SK-N-SH (cell line): ENCODE results near the gene RIC3. TPM values are rescaled to one million over a fixed set of nuclear protein-coding genes. Genes with fewer than 3 reads are reported as not detected.

Experiments used
- CTCF ChIA-PET: fragments of 300-600, 350-600 bp; formaldehyde crosslinking; extraction: SDS; loops from one replicate; lab custom pipeline; 2021; lab: Yijun Ruan, JAX
- POLR2A ChIA-PET: fragments of 350-600 bp; sonication (Branson Sonifier 250); formaldehyde crosslinking; extraction: SDS; loops from one replicate; lab custom pipeline; 2020; ENCODE audit warnings: antibody characterized with exemption, inconsistent platforms; lab: Yijun Ruan, JAX
- DNase-seq: peaks from one replicate; pipeline ENCODE4 v3.0.0; 2012
- H2AFZ ChIP-seq: fragments of 200-600 bp; sonication (generic); 2 replicates; pipeline ENCODE4 v1.8.1; 2016; ENCODE audit warnings: antibody characterized with exemption, mild to moderate bottlenecking, low read depth
- H3F3A ChIP-seq: fragments of 200-600 bp; sonication (generic); replicated peaks from 2 replicates; pipeline ENCODE3; 2016; ENCODE audit warnings: antibody characterized with exemption, mild to moderate bottlenecking; ENCODE audit not compliant: insufficient read depth
- H3K27ac ChIP-seq, 2 experiments: fragments of 200-500 bp in 1 of 2; fragments of 200-600 bp in 1 of 2; sonication (Bioruptor generic) in 1 of 2; sonication (generic), shearing (Covaris generic) in 1 of 2; 2 replicates each; pipeline versions ENCODE4 v1.5.1 to v1.6.1; 2014 to 2016; ENCODE audit warnings: low read depth in 2 of 2, inconsistent platforms in 1 of 2, low read length in 1 of 2, mild to moderate bottlenecking in 1 of 2, mixed read lengths in 1 of 2
- H3K27me3 ChIP-seq: fragments of 200-600 bp; sonication (generic), shearing (Covaris generic); 2 replicates; pipeline ENCODE4 v1.6.1; 2016; ENCODE audit warnings: mixed run types; ENCODE audit not compliant: insufficient read depth
- H3K36me3 ChIP-seq, 2 experiments: fragments of 200-500 bp in 1 of 2; fragments of 200-600 bp in 1 of 2; sonication (Bioruptor generic) in 1 of 2; sonication (generic) in 1 of 2; replicated peaks in 1 of 2; 2 replicates each; pipeline versions ENCODE3 to v1.5.1; 2014 to 2016; ENCODE audit warnings: low read length in 1 of 2, mild to moderate bottlenecking in 1 of 2; ENCODE audit not compliant: insufficient read depth in 2 of 2, control insufficient read depth in 1 of 2
- H3K4me1 ChIP-seq, 2 experiments: fragments of 200-500 bp in 1 of 2; fragments of 200-600 bp in 1 of 2; sonication (Bioruptor generic) in 1 of 2; sonication (generic), shearing (Covaris generic) in 1 of 2; 2 replicates each; pipeline versions ENCODE4 v1.5.1 to v1.6.1; 2014 to 2016; ENCODE audit warnings: low read depth in 1 of 2, low read length in 1 of 2, mixed run types in 1 of 2; ENCODE audit not compliant: insufficient read depth in 2 of 2, control insufficient read depth in 1 of 2
- H3K4me2 ChIP-seq: fragments of 200-600 bp; sonication (generic), shearing (Covaris generic); 2 replicates; pipeline ENCODE4 v1.6.1; 2017; ENCODE audit warnings: mixed run types
- H3K4me3 ChIP-seq, 2 experiments: fragments of 200-500 bp in 1 of 2; fragments of 200-600 bp in 1 of 2; sonication (Bioruptor generic) in 1 of 2; sonication (generic), shearing (Covaris generic) in 1 of 2; 2 replicates each; pipeline versions ENCODE4 v1.5.1 to v1.8.1; 2014 to 2016; ENCODE audit warnings: low read depth in 2 of 2, inconsistent platforms in 1 of 2, low read length in 1 of 2, mild to moderate bottlenecking in 1 of 2, mixed read lengths in 1 of 2, moderate library complexity in 1 of 2
- H3K79me2 ChIP-seq: fragments of 200-600 bp; sonication (generic); 2 replicates; pipeline ENCODE4 v1.8.1; 2017; ENCODE audit warnings: mild to moderate bottlenecking; ENCODE audit not compliant: insufficient read depth
- H3K9ac ChIP-seq: fragments of 200-600 bp; sonication (generic); 2 replicates; pipeline ENCODE4 v1.6.1; 2017; ENCODE audit warnings: mixed run types
- H3K9me2 ChIP-seq: fragments of 200-600 bp; sonication (generic); 2 replicates; pipeline ENCODE4 v1.6.1; 2017; ENCODE audit warnings: mixed run types
- H3K9me3 ChIP-seq: fragments of 200-600 bp; sonication (generic); 2 replicates; pipeline ENCODE4 v1.6.1; 2017; ENCODE audit warnings: mixed run types, mild to moderate bottlenecking, moderate library complexity
- H4K20me1 ChIP-seq: fragments of 200-600 bp; sonication (generic); 2 replicates; pipeline ENCODE4 v1.6.1; 2017; ENCODE audit warnings: mild to moderate bottlenecking, mixed run types; ENCODE audit not compliant: insufficient read depth
- EZH2phosphoT487 ChIP-seq: fragments of 200-600 bp; sonication (generic); IDR thresholded peaks from 2 replicates; pipeline ENCODE4 v1.6.1; 2017; ENCODE audit warnings: low read depth, mixed run types, mild to moderate bottlenecking, antibody characterized with exemption, moderate library complexity, borderline replicate concordance
- FOXJ3 ChIP-seq: sonication (generic); formaldehyde crosslinking; IDR thresholded peaks from 2 replicates; pipeline ENCODE4 v1.5.1; 2020; ENCODE audit warnings: mild to moderate bottlenecking, missing genetic modification reagents
- GABPA ChIP-seq: IDR thresholded peaks from 2 replicates; pipeline ENCODE4 v1.4.0; 2012; ENCODE audit warnings: low read depth, mild to moderate bottlenecking
- GATA2 ChIP-seq: sonication (generic); formaldehyde crosslinking; IDR thresholded peaks from 2 replicates; pipeline ENCODE4 v1.5.0; 2020; ENCODE audit warnings: mild to moderate bottlenecking, missing genetic modification reagents
- IRF3 ChIP-seq: fragments of 150-350 bp; IDR thresholded peaks from 2 replicates; pipeline ENCODE4 v1.6.1; 2016; ENCODE audit warnings: mild to moderate bottlenecking, low read depth, low read length
- JUND ChIP-seq: IDR thresholded peaks from 2 replicates; pipeline ENCODE4 v1.4.0; 2012
- MAX ChIP-seq: IDR thresholded peaks from 2 replicates; pipeline ENCODE4 v1.4.0; 2012; ENCODE audit warnings: low read depth
- MEF2A ChIP-seq: IDR thresholded peaks from 2 replicates; pipeline ENCODE4 v1.4.0; 2012; ENCODE audit warnings: low read depth, borderline replicate concordance
- MXI1 ChIP-seq: IDR thresholded peaks from 2 replicates; pipeline ENCODE4 v1.6.1; 2012; ENCODE audit warnings: mild to moderate bottlenecking, low read depth, low read length, improper control_type of control experiment
- NFIC ChIP-seq: IDR thresholded peaks from 2 replicates; pipeline ENCODE4 v1.4.0; 2012; ENCODE audit warnings: borderline replicate concordance
- PBX3 ChIP-seq: IDR thresholded peaks from 2 replicates; pipeline ENCODE4; 2012
- POLR2AphosphoS5 ChIP-seq: IDR thresholded peaks from 2 replicates; pipeline ENCODE4 v1.6.1; 2012; ENCODE audit warnings: low read depth, low read length
- RCOR1 ChIP-seq: fragments of 150-350 bp; IDR thresholded peaks from 2 replicates; pipeline ENCODE4 v1.6.1; 2017; ENCODE audit warnings: antibody characterized with exemption, low read length
- RFX5 ChIP-seq: IDR thresholded peaks from 2 replicates; pipeline ENCODE4 v1.6.1; 2012; ENCODE audit warnings: mild to moderate bottlenecking, improper control_type of control experiment, low read length
- RXRA ChIP-seq: IDR thresholded peaks from 2 replicates; pipeline ENCODE4 v1.4.0; 2012; ENCODE audit warnings: low read depth, mild to moderate bottlenecking, borderline replicate concordance
- SMC3 ChIP-seq: IDR thresholded peaks from 2 replicates; pipeline ENCODE4 v1.6.1; 2012; ENCODE audit warnings: low read depth, low read length, improper control_type of control experiment
- TEAD4 ChIP-seq: IDR thresholded peaks from 2 replicates; pipeline ENCODE4 v1.4.0; 2012; ENCODE audit warnings: mild to moderate bottlenecking, borderline replicate concordance; ENCODE audit not compliant: insufficient read depth
- YY1 ChIP-seq: IDR thresholded peaks from 2 replicates; pipeline ENCODE4 v1.4.0; 2012; ENCODE audit warnings: low read depth, mild to moderate bottlenecking
- WGBS: methylation state at CpG from one replicate; pipeline ENCODE4 v1.1.6; 2017; ENCODE audit warnings: low lambda C conversion rate; 5-methylcytosine and 5-hydroxymethylcytosine counted together
- polyA plus RNA-seq, 3 experiments: library from polyadenylated mRNA; depleted of rRNA; stranded (reverse); fragments of >200 nt; gene quantifications; 2 replicates each; pipeline ENCODE4 v1.2.3, GENCODE V29; 2012

The RIC3 gene
- 0.54 and 1.2 TPM in 2 replicates for polyA plus RNA-seq (2012; rRNA removed)
- polyA plus RNA-seq (2012; cell fraction: cytosol; rRNA removed): 0.84 and 1.2 TPM in 2 replicates
- polyA plus RNA-seq (2012; cell fraction: nucleus; rRNA removed): 2.8 and 4.4 TPM in 2 replicates

- H3K9ac ChIP-seq: no peak within 1 kb of the TSS
- H4K20me1 ChIP-seq: no peaks in the 10 kb centered on the region
- 0 out of 2 replicates have a peak within 1 kb of the TSS, but pooled peaks have one; percentile 29 for H2AFZ ChIP-seq
- H3K4me1 ChIP-seq: peaks cover 0 to 2% of the 10 kb centered on the region in 2 experiments; a peak in 2 of 4 replicates
- peaks cover 26% of the 10 kb centered on the region for H3K27me3 ChIP-seq
- H3K9me2 ChIP-seq: no peaks in the 10 kb centered on the region; the same call in 1 of the 2 replicates
- CTCF ChIA-PET: interaction anchor here (0.6 to 3.9 kb wide), 11 partner anchors 8 to 398 kb away, joined by 3 to 15 read pairs (median 3); partner anchors contain the start of gene EIF3F
- peak within 1 kb of the TSS in 1 of 2 experiments; percentile 80; a peak in 2 of 4 replicates for H3K27ac ChIP-seq
- TF ChIP-seq FOXJ3 (CRISPR knock-in tag) (peak; percentile 68; the same call in 1 of the 2 replicates), MXI1 (peak; percentile 58; the same call in 1 of the 2 replicates), RCOR1 (no peak), SMC3 (no peak), GATA2 (peak; percentile 22; the same call in 1 of the 2 replicates), GABPA (peak; percentile 64)
- no peaks in the 10 kb centered on the region for H3F3A ChIP-seq
- no peaks in the 10 kb centered on the region for H3K79me2 ChIP-seq
- H3K36me3 ChIP-seq: no peaks in the 10 kb centered on the region
- H3K4me2 ChIP-seq: peak within 1 kb of the TSS; percentile 69
- no peaks in the 10 kb centered on the region for H3K9me3 ChIP-seq
- WGBS: 2% methylated on average over 37 of the region's 62 CpGs
- POLR2A ChIA-PET: interaction anchor here (0.7 kb wide), 1 partner anchor 109 kb away, joined by 3 read pairs; no protein-coding TSS in a partner anchor
- peak; percentile 74 for DNase-seq
- H3K4me3 ChIP-seq: peak within 1 kb of the TSS in 1 of 2 experiments; percentile 56; a peak in 2 of 4 replicates
Observed at GRCh38 chr11:8168485-8169257, at the start of gene RIC3. Gene RIC3 (minus strand): TSS chr11:8169025. CDS start chr11:8168989, 36 bp downstream.

GRCh38 chr11:8218409-8218808, 49.6 kb upstream of the RIC3 start:
- Histone ChIP-seq H3K4me2 (no peak overlapping the region), H3K36me3 (no peaks in the 10 kb centered on the region), H3K9ac (no peak overlapping the region), H4K20me1 (no peaks in the 10 kb centered on the region), H3K4me3 (no peak overlapping the region), H3K79me2 (no peaks in the 10 kb centered on the region), H3K9me2 (no peaks in the 10 kb centered on the region), H3K4me1 (peaks cover 0 to 20% of the 10 kb centered on the region in 2 experiments; a peak in 1 of 4 replicates), H2AFZ (no peak overlapping the region), H3K27me3 (no peaks in the 10 kb centered on the region; the same call in 1 of the 2 replicates), H3K9me3 (no peaks in the 10 kb centered on the region), H3F3A (no peaks in the 10 kb centered on the region), H3K27ac (no peak overlapping the region)
- 63% methylated on average over 2 of the region's 4 CpGs for WGBS
- no peak for DNase-seq
- POLR2A ChIA-PET: interaction anchor here (1.3 kb wide), 1 partner anchor 12 kb away, joined by 3 read pairs; no protein-coding TSS in a partner anchor
- TF ChIP-seq POLR2AphosphoS5: no peak
- CTCF ChIA-PET: interaction anchor here (1.2 to 19.6 kb wide), 6 partner anchors 11 to 140 kb away, joined by 3 to 604 read pairs (median 10); partner anchors contain the start of gene LMO1

- H3K36me3 ChIP-seq: no peaks in the 10 kb centered on the region
- no peaks in the 10 kb centered on the region for H3K79me2 ChIP-seq
- ChIA-PET CTCF (interaction anchor here (1.2 to 19.6 kb wide), 6 partner anchors 11 to 71 kb away, joined by 3 to 604 read pairs (median 16); partner anchors contain the start of gene LMO1), POLR2A (interaction anchor here (1.3 to 1.5 kb wide), 2 partner anchors 11 to 45 kb away, joined by 3 to 4 read pairs; partner anchors contain the start of gene LMO1)
- 65% methylated on average over 7 of the region's 11 CpGs for WGBS
- no peaks in the 10 kb centered on the region for H3K9me3 ChIP-seq
- H3K4me2 ChIP-seq: no peak overlapping the region
- no peak overlapping the region for H3K9ac ChIP-seq
- H3K27ac ChIP-seq: no peak overlapping the region
- no peaks in the 10 kb centered on the region for H4K20me1 ChIP-seq
- no peaks in the 10 kb centered on the region for H3F3A ChIP-seq
- no peak overlapping the region for H3K4me3 ChIP-seq
- DNase-seq: no peak
- H3K9me2 ChIP-seq: no peaks in the 10 kb centered on the region
- H3K27me3 ChIP-seq: no peaks in the 10 kb centered on the region; the same call in 1 of the 2 replicates
- peaks cover 0 to 16% of the 10 kb centered on the region in 2 experiments; a peak in 1 of 4 replicates for H3K4me1 ChIP-seq
- no peak overlapping the region for H2AFZ ChIP-seq
- no peak for TF ChIP-seq EZH2phosphoT487
- no peak for TF ChIP-seq FOXJ3 (CRISPR knock-in tag)
- TF ChIP-seq PBX3: no peak
- TF ChIP-seq MAX: no peak
- no peak for TF ChIP-seq JUND
- no peak for TF ChIP-seq YY1
- TF ChIP-seq NFIC: no peak
- no peak for TF ChIP-seq GABPA
- no peak for TF ChIP-seq IRF3
- no peak for TF ChIP-seq RFX5
- TF ChIP-seq TEAD4: no peak
- no peak for TF ChIP-seq MEF2A
- TF ChIP-seq MXI1: no peak
- no peak for TF ChIP-seq RXRA
Observed at GRCh38 chr11:8217926-8218325, 49.1 kb upstream of the RIC3 start.
